Ascending aorta (tissue), 2 donors: Measurements from ENCODE around the gene SLC6A7. TPM values are rescaled to one million over a fixed set of nuclear protein-coding genes. Genes with fewer than 3 reads are reported as not detected.

Experiments
- DNase-seq, 2 donors: peaks; one replicate each; pipeline ENCODE4 v3.0.0-alpha.2; 2019; ENCODE audit warnings: low spot score in 2 of 2
- H3K27ac ChIP-seq, 2 donors: fragments of 200-600 bp; sonication (generic); one replicate each; pipeline ENCODE4 v1.5.1; 2016 to 2017; ENCODE audit warnings: mild to moderate bottlenecking in 1 of 2
- H3K27me3 ChIP-seq: fragments of 200-600 bp; sonication (generic); one replicate; pipeline ENCODE4 v1.5.1; 2017
- H3K36me3 ChIP-seq, 2 donors: fragments of 200-600 bp; sonication (generic); one replicate each; pipeline ENCODE4 v1.5.1; 2016
- H3K4me1 ChIP-seq, 2 donors: fragments of 200-600 bp; sonication (generic); one replicate each; pipeline ENCODE4 v1.5.1; 2016 to 2017; ENCODE audit warnings: mild to moderate bottlenecking in 1 of 2
- H3K4me3 ChIP-seq, 2 donors: fragments of 200-600 bp; sonication (generic); one replicate each; pipeline ENCODE4 v1.5.1; 2016 to 2017; ENCODE audit warnings: mild to moderate bottlenecking in 1 of 2
- H3K9me3 ChIP-seq, 2 donors: fragments of 200-600 bp; sonication (generic); one replicate each; pipeline ENCODE4 v1.5.1; 2016
- CTCF ChIP-seq, 3 experiments: fragments of 200-600 bp in 2 of 3; fragments of 450-650 bp in 1 of 3; sonication (generic) in 2 of 3; IDR thresholded peaks; one replicate each; pipeline ENCODE4 v1.5.1; 2016 to 2019; ENCODE audit warnings: antibody characterized with exemption in 3 of 3, mild to moderate bottlenecking in 1 of 3, moderate library complexity in 1 of 3
- intact Hi-C: fragments of 100-400 bp; cut with DNase I; formaldehyde crosslinking; loops from one replicate; pipeline ENCODE4 v1.15.1; 2023
- total RNA-seq: library from RNA; depleted of rRNA; stranded (reverse); fragments of >200 nt; gene quantifications from one replicate; pipeline ENCODE4 v1.1.0, GENCODE V29; 2016

Gene SLC6A7
- total RNA-seq, 1 donor from 2014 or later = not detected

DNA sequence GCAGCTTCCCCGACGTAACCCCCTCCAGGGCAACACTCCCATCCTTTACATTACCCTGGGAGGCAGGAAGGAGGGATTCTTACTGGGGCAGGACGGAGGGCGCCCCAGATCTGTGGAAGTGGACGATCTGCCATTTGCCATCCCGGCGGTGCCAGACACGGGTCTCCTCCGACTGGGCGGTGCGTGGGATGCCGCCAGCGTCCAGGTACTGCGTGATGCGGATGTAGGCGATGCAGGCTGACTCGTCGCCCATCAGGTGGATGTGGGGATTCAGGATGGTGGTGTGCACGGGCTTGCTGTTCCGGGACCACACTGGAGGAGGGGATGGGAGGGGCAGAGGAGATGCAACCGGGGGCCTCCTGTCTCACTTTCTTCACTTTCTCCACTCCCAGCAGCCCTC, 33.0 kb downstream of the SLC6A7 start:
- intact Hi-C loops = no loop called here
- Histone ChIP-seq H3K4me3 (no peak overlapping the region), H3K27ac (no peak overlapping the region), H3K36me3 (no peaks in the 10 kb centered on the region), H3K4me1 (no peaks in the 10 kb centered on the region), H3K27me3 (no peaks in the 10 kb centered on the region), H3K9me3 (no peaks in the 10 kb centered on the region)
- TF ChIP-seq CTCF (IDR thresholded peaks at IDR 0.05) = no peak
- DNase-seq = no peak

GRCh38 chr5:150223474-150223873, 33.6 kb downstream of the SLC6A7 start:
- intact Hi-C loops = no loop called here
- no peak overlapping the region for H3K4me3 ChIP-seq
- H3K27ac ChIP-seq = no peak overlapping the region
- no peak for DNase-seq
- no peaks in the 10 kb centered on the region for H3K4me1 ChIP-seq
- TF ChIP-seq CTCF (IDR thresholded peaks at IDR 0.05) = no peak
- no peaks in the 10 kb centered on the region for H3K36me3 ChIP-seq
- no peaks in the 10 kb centered on the region for H3K27me3 ChIP-seq
- H3K9me3 ChIP-seq = no peaks in the 10 kb centered on the region

DNA sequence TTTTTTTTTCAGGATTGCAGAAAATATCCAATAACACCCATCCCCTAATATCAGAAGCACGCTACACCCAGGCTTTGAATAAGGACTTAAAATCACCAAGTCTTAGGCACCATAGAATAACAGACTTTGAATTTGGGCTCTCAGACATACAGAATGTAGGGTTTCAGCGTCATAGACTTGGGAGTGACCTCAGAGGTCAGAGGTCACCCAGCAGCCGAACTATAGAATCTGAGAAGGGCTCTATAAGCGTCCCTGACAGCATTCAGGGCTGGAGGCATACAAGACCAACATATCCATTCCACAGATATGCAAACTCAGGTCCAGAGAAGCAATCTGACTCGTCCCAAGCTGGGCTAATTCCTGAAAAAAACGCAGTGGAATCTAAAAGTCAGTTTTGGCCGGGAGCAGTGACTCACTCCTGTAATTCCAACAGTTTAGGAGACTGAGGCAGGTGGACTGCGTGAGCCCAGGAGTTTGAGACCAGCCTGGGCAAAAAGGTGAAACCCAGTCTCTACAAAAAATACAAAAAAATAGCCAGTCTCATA, 34.7 kb downstream of the SLC6A7 start:
- TF ChIP-seq CTCF (IDR thresholded peaks at IDR 0.05) = no peak
- Histone ChIP-seq H3K36me3 (no peaks in the 10 kb centered on the region), H3K4me3 (no peak overlapping the region), H3K27me3 (no peaks in the 10 kb centered on the region), H3K4me1 (no peaks in the 10 kb centered on the region), H3K9me3 (no peaks in the 10 kb centered on the region), H3K27ac (no peak overlapping the region)
- no peak for DNase-seq
- intact Hi-C loops = no loop called here

DNA sequence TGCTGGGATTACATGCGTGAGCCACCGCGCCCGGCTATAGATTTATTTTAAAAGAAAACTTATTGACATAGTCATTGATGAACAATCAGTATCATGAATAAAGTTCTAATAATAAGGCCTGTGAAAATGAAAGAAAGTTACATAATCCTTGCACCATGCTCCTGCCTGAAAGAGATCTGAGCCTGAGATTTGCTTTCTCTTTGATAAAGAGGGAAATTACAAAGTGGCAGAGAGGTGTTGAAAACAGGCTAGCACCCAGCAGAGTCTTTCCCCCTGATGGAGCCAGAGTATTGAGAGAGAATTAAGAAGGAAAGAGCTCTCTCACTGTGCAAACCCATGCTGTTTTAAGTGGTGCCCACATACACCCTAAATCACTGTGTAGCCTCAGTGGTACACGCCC, 37.2 kb downstream of the SLC6A7 start:
- Histone ChIP-seq H3K9me3 (no peaks in the 10 kb centered on the region), H3K4me3 (no peak overlapping the region), H3K36me3 (no peaks in the 10 kb centered on the region), H3K27ac (no peak overlapping the region), H3K27me3 (no peaks in the 10 kb centered on the region), H3K4me1 (no peaks in the 10 kb centered on the region)
- intact Hi-C loops = no loop called here
- no peak for TF ChIP-seq CTCF (IDR thresholded peaks at IDR 0.05)
- DNase-seq = no peak

DNA sequence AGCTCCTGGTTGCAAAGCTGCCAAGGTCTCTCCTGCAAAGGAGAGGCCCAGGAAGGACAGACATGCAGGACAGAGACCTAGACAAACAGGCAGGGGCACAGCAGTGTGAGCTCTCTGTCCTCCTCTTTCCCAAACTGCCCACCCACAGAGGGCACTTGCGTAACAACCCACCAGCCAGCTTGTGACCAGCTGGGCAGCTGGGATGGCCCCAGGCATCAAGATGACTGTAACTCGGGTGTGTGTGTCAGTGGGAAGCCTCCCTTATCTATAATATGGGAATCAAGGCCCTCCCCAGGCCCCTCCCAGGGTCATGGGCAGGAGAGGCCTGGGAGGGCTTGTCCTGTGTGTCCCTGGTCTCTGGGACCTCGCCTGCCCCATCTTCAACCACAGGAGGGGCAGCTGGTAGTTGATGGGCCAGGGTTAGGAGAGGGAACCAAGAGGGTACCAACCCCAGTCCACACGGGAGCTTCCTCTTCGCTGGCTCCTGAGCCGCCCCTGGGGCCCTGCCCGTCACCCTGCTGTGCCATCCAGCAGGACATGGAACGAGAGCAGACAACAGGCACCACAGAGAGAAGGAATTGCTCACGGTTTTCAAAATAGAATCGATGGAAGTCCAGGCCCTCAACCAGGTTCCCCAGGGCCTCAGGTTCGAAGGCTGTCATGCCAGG, 37.9 kb downstream of the SLC6A7 start:
- H3K27me3 ChIP-seq = no peaks in the 10 kb centered on the region
- no peaks in the 10 kb centered on the region for H3K4me1 ChIP-seq
- no peak for TF ChIP-seq CTCF (IDR thresholded peaks at IDR 0.05)
- DNase-seq = no peak
- H3K36me3 ChIP-seq = no peaks in the 10 kb centered on the region
- intact Hi-C loops = no loop called here
- no peaks in the 10 kb centered on the region for H3K9me3 ChIP-seq
- H3K27ac ChIP-seq = no peak overlapping the region
- no peak overlapping the region for H3K4me3 ChIP-seq
